OCI-LY1 (cell line): ENCODE results near the gene MBNL1.

ENCODE experiments used
- CTCF ChIP-seq: fragments of 200-600 bp; sonication (generic), shearing (Covaris generic); IDR thresholded peaks from 2 replicates; pipeline ENCODE4 v1.5.1; 2017; ENCODE audit warnings: mild to moderate bottlenecking, antibody characterized with exemption, low read length, moderate library complexity, mixed read lengths
- EZH2 ChIP-seq: fragments of 200-600 bp; sonication (generic), shearing (Covaris generic); IDR thresholded peaks from 2 replicates; pipeline ENCODE4 v1.8.0; 2017; ENCODE audit warnings: borderline replicate concordance, mixed run types, mild to moderate bottlenecking, antibody characterized with exemption, low read length, moderate library complexity, mixed read lengths

GRCh38 chr3:152390647-152391046 is 121.9 kb downstream of the MBNL1 start:
- TF ChIP-seq CTCF, result no peak
- TF ChIP-seq EZH2, result no peak
